ENCODE results near the gene AGAP3. TPM values are rescaled to one million over a fixed set of nuclear protein-coding genes. Genes with fewer than 3 reads are reported as not detected.

Gene AGAP3
- polyA plus RNA-seq, 1 donor = 68.3 TPM

GRCh38 chr7:151109094-151110048 is 23.1 kb downstream of the AGAP3 start:
- no peak for DNase-seq (ENCODE audit: low read depth)

- no peak for DNase-seq (ENCODE audit: low read depth)
Observed at GRCh38 chr7:151110236-151110940, 24.1 kb downstream of the AGAP3 start.

DNA sequence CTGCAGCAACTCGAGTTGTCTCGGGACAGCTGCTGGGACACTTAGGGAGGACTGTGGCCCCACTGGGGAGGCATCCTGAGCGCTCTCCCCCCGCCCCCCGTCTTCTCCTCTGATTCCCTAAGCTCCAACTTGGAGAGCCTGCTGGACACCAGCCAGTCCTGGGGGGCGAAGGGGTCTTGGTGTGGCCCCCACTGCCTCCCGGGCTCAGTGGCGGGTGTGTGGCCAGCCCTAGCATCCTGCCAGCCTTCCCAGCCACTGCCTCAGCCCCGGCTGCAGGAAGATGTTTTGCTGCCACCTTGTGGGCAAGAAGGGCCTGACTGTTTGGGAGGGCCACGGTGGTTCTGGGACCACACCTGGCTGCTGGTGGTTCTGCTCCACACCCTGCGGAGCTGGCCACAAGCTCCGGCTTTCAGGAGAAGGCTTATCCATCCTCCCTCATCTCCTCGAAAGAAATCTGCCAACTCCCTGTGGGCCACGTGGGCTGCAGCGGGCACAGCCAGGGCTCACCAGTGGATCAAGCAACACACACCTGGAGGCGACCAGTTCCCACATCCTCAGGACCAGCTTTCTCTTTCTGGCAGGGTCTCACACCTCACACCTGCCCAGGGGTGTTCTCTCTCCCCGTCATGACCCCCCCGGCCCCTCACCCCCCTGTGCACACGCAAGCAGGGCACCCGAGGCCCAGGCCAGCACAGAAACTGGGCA is 24.8 kb downstream of the AGAP3 start:
- no peak for DNase-seq (ENCODE audit: low read depth)

- no peak for DNase-seq (ENCODE audit: low read depth)
Observed at GRCh38 chr7:151113344-151114150, 27.3 kb downstream of the AGAP3 start.

- DNase-seq (ENCODE audit: low read depth) = no peak
Observed at GRCh38 chr7:151114151-151115090, 28.1 kb downstream of the AGAP3 start.

- no peak for DNase-seq (ENCODE audit: low read depth)
Observed at GRCh38 chr7:151115121-151115835, 29.0 kb downstream of the AGAP3 start.

DNA sequence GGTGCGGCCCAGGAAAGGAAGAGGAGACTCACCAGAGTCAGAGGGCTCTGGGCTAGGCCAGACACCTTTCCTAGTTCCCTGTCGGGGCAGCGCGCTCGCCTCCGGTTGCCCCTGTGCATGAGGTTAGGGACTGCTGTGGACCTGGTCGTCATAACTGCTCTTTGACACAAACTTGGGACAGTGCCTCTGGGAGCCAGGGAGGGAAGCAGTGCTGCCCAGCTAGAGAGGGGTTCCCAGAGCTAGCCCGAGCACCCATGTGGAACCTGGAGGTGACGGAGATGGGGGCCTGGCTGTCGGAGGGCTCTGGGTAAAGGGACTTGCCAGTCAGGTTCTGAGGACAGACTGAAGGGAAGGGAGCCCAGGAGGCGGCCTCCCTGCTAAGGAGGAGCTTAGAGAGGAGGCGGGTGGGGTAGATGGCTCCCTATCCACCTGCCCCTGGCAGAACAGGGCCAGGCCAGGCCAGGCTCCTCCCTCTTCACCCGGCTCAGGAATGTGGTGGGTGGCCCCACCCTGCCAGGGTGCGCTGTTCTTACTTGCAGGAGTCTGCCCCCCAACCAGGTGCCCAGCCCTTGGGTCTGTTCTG is 29.7 kb downstream of the AGAP3 start:
- no peak for DNase-seq (ENCODE audit: low read depth)

- no peak for DNase-seq (ENCODE audit: low read depth)
Observed at GRCh38 chr7:151116603-151117440, 30.5 kb downstream of the AGAP3 start.

DNA sequence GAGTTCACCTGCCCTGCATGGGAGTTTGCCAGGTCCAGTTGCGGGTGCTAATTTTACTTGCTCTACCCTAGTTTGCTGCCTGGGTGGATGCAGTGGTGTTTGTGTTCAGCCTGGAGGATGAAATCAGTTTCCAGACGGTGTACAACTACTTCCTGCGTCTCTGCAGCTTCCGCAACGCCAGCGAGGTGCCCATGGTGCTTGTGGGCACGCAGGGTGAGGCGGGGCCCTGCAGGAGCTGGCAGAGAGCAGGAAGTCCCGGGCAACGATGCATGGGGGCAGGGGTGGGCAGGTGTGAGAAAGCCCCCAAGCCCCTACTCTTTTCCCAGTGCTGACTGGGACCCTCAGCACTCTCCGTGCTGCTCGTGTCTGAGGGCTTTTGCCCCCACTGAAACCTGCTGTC is 31.3 kb downstream of the AGAP3 start:
- DNase-seq (ENCODE audit: low read depth) = no peak

DNA sequence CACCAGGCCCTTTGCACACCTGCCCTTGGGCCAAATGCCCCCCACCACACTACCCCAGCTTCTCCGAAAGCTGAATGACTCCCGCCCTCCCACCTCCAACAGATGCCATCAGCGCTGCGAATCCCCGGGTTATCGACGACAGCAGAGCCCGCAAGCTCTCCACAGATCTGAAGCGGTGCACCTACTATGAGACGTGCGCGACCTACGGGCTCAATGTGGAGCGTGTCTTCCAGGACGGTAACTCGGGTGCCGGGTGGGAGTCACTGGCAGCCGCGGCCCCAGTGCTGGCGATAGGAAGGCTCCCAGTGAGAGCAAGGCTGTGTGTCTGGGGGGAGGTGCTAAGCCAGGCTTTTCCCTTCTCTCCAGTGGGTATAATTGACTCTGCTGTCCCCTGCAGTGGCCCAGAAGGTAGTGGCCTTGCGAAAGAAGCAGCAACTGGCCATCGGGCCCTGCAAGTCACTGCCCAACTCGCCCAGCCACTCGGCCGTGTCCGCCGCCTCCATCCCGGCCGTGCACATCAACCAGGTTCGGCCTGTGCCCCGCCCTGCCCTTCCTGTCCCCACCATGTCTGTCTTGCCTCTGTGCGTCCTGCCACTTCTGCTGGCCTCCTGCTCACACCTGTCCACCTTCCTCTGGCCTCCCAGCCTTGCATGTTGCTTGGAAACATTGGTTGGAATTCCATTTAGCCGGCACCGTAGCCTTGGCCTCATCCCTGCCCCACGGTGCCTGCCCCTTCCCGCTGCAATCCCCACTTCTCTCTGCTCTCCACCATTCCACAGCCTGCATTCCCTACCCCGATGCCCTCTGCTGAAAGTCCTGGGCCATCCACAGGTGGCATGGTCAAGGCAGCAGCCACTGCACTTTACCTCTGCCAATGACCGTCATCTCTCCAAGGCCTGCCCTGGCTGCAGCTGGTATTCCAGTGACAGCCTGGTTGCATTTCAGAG is 32.1 kb downstream of the AGAP3 start:
- no peak for DNase-seq (ENCODE audit: low read depth)

DNA sequence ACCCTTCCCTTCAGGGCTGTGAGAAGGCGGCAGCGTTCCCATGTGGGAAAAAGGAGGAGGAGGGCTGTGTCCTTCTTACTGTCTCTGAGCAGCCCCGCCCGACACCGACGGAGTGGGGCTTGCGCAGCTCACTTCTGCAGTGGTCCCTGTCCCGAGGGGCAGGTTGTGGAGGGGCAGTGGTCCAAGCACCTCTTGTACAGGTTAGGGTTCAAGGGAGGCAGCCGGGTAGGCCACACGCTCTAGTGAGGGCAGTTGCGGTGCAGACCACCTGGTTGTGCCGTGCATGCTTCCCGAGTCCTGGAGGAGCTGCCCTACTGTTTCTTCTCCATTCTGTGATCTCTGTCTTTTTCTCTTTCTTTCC is 32.8 kb downstream of the AGAP3 start:
- no peak for DNase-seq (ENCODE audit: low read depth)

DNA sequence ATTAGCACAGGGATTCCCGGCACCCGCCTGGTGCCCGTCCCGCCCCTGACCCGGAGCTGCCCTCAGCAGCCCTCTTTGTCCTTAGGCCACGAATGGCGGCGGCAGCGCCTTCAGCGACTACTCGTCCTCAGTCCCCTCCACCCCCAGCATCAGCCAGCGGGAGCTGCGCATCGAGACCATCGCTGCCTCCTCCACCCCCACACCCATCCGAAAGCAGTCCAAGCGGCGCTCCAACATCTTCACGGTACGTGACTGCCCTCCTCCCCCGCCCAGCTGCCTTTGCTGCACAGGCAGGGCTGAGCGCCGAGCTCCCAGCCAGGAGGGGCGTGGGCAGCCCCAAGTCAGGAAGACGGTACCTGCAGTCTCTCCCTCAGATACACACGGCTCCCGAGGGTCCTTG is 33.6 kb downstream of the AGAP3 start:
- DNase-seq (ENCODE audit: low read depth) = no peak

DNA sequence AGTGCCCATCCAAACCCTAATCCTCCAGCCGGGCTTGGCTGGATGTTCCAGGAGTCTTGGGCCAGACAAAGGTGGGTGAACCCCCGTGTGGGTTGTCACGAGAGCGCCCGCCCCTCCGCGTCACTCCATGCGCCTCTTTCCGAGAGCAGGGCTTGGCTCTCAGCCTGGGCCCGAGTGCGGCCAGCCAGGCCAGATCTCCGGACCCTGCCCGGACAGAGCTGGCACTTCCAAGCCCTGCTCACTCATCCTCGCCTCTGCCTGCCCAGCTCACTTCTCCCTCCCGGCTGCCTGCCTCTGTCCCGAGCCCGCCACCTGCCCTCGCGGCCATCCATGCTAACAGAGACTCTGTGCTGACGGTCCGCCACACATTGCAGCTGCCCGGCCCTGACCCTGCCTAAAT is 34.6 kb downstream of the AGAP3 start:
- DNase-seq (ENCODE audit: low read depth) = no peak

DNA sequence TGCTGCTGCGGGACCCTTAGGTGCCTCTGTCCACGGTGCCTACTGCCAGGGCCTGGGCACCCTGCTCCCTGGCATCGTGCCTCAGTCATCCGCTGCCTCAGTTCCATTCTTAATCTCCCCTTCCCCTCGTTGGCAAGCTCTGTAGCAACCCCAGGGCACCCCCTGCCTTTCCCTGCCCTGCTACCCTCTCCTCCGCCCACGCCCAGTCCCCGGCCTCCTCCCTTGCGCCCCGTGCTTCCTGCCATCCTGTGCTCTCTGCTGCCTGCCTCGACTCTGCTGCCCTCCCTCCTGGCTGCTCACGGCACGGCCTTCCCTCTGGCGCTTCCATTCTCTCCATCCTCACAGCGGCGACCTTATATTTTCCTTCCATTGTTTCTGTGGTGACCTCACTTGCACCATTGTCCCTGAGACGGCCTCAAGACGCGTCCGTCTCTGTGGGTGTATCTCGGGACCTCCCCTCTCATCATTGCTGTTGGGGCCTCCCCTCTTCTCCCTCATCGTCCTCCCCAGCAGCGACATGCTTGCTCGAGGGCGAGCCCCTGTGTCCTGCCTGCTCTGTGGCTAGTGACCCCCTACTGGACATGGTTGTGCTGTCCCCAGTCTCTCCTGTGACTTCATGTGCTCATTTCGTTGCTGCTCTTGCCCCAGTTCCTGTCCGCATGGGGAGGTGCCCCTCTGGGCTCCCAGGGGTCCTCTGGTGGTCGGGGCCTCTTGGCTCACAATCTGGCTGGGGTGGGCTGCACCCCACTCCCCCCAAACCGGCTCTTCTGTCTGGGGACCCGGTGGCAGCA is 35.3 kb downstream of the AGAP3 start:
- DNase-seq (ENCODE audit: low read depth) = no peak

GRCh38 chr7:151122276-151122675 is 36.0 kb downstream of the AGAP3 start:
- DNase-seq (ENCODE audit: low read depth) = no peak

DNA sequence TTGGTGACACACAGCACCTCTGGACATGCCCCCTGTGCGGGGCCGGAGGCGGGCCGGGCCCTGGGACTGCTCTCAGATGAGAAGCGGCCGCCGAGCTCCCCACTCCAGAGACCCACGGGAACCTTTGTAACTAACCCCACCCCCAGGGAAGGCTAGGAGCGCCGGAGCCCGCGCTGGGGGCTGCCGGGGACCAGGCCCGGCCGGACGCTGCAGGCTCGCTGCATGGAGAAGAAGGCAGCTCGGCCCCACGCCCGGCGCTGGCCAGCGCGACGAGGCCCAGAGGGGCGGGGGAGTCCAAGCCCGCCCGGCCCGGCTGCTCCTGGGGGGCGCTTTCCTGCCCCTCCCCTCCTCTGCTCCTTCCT is 36.5 kb downstream of the AGAP3 start:
- no peak for DNase-seq (ENCODE audit: low read depth)
